OCI-LY1 (cell line): ENCODE results near the gene C19orf47.

Experiments used
- H2AFZ ChIP-seq: fragments of 200-600 bp; sonication (generic), shearing (Covaris generic); 2 replicates; pipeline ENCODE4 v1.6.0; 2014; ENCODE audit warnings: antibody characterized with exemption, mild to moderate bottlenecking, low read length
- H3F3A ChIP-seq: fragments of 200-600 bp; sonication (generic), shearing (Covaris generic); 2 replicates; pipeline ENCODE4 v1.6.0; 2014; ENCODE audit warnings: mild to moderate bottlenecking, antibody characterized with exemption, low read length, moderate library complexity; ENCODE audit not compliant: insufficient read depth
- H3K27ac ChIP-seq: fragments of 200-600 bp; sonication (generic); 2 replicates; pipeline ENCODE4 v1.5.1; 2014; ENCODE audit warnings: low read length, mixed run types, mild to moderate bottlenecking, low read depth; ENCODE audit not compliant: poor library complexity, severe bottlenecking
- H3K27me3 ChIP-seq: fragments of 200-600 bp; sonication (generic); 2 replicates; pipeline ENCODE4 v1.6.0; 2014; ENCODE audit warnings: antibody characterized with exemption, mild to moderate bottlenecking, low read length, moderate library complexity; ENCODE audit not compliant: insufficient read depth
- H3K36me3 ChIP-seq: fragments of 200-600 bp; sonication (generic); 2 replicates; pipeline ENCODE4 v1.6.1; 2014; ENCODE audit warnings: mild to moderate bottlenecking, antibody characterized with exemption, low read length, moderate library complexity, mixed read lengths; ENCODE audit not compliant: insufficient read depth
- H3K4me1 ChIP-seq: fragments of 200-600 bp; sonication (generic); 2 replicates; pipeline ENCODE4 v1.5.1; 2014; ENCODE audit warnings: mild to moderate bottlenecking, low read length, moderate library complexity; ENCODE audit not compliant: insufficient read depth, severe bottlenecking
- H3K4me2 ChIP-seq: fragments of 200-600 bp; sonication (generic), shearing (Covaris generic); 2 replicates; pipeline ENCODE4 v1.6.1; 2014; ENCODE audit warnings: low read length
- H3K4me3 ChIP-seq: fragments of 200-600 bp; sonication (generic); 2 replicates; pipeline ENCODE4 v1.5.1; 2014; ENCODE audit warnings: low read length, low read depth, mild to moderate bottlenecking, mixed read lengths; ENCODE audit not compliant: poor library complexity, severe bottlenecking
- H3K79me2 ChIP-seq: fragments of 200-600 bp; shearing (Covaris generic); 2 replicates; pipeline ENCODE4 v1.6.1; 2016; ENCODE audit warnings: mixed run types, low read length, mixed read lengths; ENCODE audit not compliant: insufficient read depth
- H3K9ac ChIP-seq: fragments of 200-600 bp; sonication (generic), shearing (Covaris generic); 2 replicates; pipeline ENCODE4 v1.6.1; 2014; ENCODE audit warnings: mild to moderate bottlenecking, low read length, mixed read lengths
- H3K9me2 ChIP-seq: fragments of 200-600 bp; sonication (generic), shearing (Covaris generic); 2 replicates; pipeline ENCODE4 v1.6.1; 2014; ENCODE audit warnings: low read depth, mild to moderate bottlenecking, low read length, mixed read lengths
- H3K9me3 ChIP-seq: fragments of 200-600 bp; shearing (Covaris generic); 2 replicates; pipeline ENCODE4 v1.6.1; 2014; ENCODE audit warnings: low read length, mixed read lengths
- H4K20me1 ChIP-seq: fragments of 200-600 bp; sonication (generic), shearing (Covaris generic); 2 replicates; pipeline ENCODE4 v1.6.0; 2016; ENCODE audit warnings: mild to moderate bottlenecking, low read length; ENCODE audit not compliant: insufficient read depth
- CTCF ChIP-seq: fragments of 200-600 bp; sonication (generic), shearing (Covaris generic); IDR thresholded peaks from 2 replicates; pipeline ENCODE4 v1.5.1; 2017; ENCODE audit warnings: mild to moderate bottlenecking, antibody characterized with exemption, low read length, moderate library complexity, mixed read lengths
- EZH2 ChIP-seq: fragments of 200-600 bp; sonication (generic), shearing (Covaris generic); IDR thresholded peaks from 2 replicates; pipeline ENCODE4 v1.8.0; 2017; ENCODE audit warnings: borderline replicate concordance, mixed run types, mild to moderate bottlenecking, antibody characterized with exemption, low read length, moderate library complexity, mixed read lengths

The C19orf47 gene

DNA sequence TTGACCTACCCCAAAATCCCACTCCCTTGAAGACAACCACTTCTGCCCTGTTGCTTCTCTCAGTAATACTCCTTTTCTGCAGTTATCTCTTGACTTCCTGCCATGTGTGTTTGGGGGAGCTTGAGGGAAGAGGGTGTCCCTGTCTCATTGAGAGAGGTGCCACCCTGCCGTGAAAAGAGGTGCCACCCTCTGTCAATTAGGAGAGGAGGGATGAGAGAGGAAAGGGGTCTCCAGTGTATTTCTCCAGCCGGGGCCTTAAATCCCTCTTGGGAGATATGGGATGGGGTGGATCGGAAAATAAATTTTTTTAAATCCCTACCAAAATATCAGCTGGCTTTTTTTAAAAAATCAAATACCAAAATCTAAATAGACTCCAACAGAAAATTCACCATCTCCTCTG, 16.8 kb upstream of the C19orf47 start:
- no peak overlapping the region for H3K27ac ChIP-seq
- no peaks in the 10 kb centered on the region for H3K9me3 ChIP-seq
- no peaks in the 10 kb centered on the region; the same call in 1 of the 2 replicates for H3K36me3 ChIP-seq
- H3K4me3 ChIP-seq: peak overlapping the region; percentile 53
- peak overlapping the region; percentile 43; the same call in 1 of the 2 replicates for H3K9ac ChIP-seq
- no peaks in the 10 kb centered on the region for H4K20me1 ChIP-seq
- peak overlapping the region; percentile 68 for H3K4me2 ChIP-seq
- no peaks in the 10 kb centered on the region for H3K9me2 ChIP-seq
- TF ChIP-seq CTCF (no peak), EZH2 (no peak)
- no peaks in the 10 kb centered on the region for H3K79me2 ChIP-seq
- H3K27me3 ChIP-seq: no peaks in the 10 kb centered on the region
- H3F3A ChIP-seq: no peaks in the 10 kb centered on the region
- H2AFZ ChIP-seq: no peak overlapping the region
- peaks cover 6% of the 10 kb centered on the region for H3K4me1 ChIP-seq

DNA sequence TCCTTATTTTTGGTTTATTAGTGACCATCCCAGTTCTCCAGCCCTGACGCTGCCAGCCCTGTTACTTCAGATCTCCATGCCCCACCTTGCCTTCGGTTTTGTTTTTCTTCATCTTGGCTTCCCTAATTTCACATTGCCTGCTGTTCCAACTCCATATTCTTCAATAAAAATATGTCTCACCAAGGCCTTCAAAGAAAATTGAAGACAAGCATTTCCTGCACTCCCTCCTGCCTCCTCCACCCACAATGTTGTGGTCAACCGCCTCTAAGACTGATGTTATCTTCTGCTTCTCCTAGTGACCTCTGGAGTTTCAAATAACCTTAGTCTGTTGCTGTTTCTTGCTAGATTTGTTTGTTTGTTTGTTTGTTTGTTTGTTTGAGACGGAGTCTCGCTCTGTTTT, 14.9 kb upstream of the C19orf47 start:
- no peaks in the 10 kb centered on the region; the same call in 1 of the 2 replicates for H3K36me3 ChIP-seq
- no peaks in the 10 kb centered on the region for H3K9me3 ChIP-seq
- no peak overlapping the region for H3K4me2 ChIP-seq
- no peak overlapping the region for H3K27ac ChIP-seq
- H3K4me1 ChIP-seq: peaks cover 13% of the 10 kb centered on the region
- no peaks in the 10 kb centered on the region for H3K27me3 ChIP-seq
- H3F3A ChIP-seq: no peaks in the 10 kb centered on the region
- TF ChIP-seq CTCF (no peak), EZH2 (no peak)
- H3K4me3 ChIP-seq: no peak overlapping the region
- no peaks in the 10 kb centered on the region for H3K9me2 ChIP-seq
- H3K9ac ChIP-seq: no peak overlapping the region
- H3K79me2 ChIP-seq: no peaks in the 10 kb centered on the region
- H4K20me1 ChIP-seq: no peaks in the 10 kb centered on the region
- H2AFZ ChIP-seq: no peak overlapping the region

DNA sequence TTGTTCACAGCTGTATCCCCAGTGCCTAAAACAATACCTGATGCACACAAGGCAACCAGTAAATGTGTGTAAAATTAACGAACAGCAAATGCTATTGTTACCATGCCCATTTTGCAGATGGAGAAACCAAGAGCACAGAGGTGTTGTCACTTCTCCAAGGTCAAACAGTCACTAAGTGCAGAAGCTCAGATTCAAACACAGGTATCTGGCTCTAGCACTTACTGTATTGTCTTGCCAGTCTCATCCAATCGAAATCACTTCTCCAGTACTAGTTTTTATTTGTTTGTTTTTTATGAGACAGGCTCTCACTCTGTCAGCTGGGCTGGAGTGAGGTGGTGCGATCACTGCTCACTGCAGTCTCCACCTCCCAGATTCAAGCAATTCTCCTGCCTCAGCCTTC, 14.0 kb upstream of the C19orf47 start:
- Histone ChIP-seq H3K9me2 (no peaks in the 10 kb centered on the region), H3K9me3 (no peaks in the 10 kb centered on the region), H3K4me1 (peaks cover 13% of the 10 kb centered on the region), H4K20me1 (no peaks in the 10 kb centered on the region), H3K27me3 (no peaks in the 10 kb centered on the region), H3K79me2 (no peaks in the 10 kb centered on the region), H3K4me2 (no peak overlapping the region), H3K36me3 (no peaks in the 10 kb centered on the region; the same call in 1 of the 2 replicates), H3F3A (no peaks in the 10 kb centered on the region), H3K27ac (no peak overlapping the region), H3K4me3 (no peak overlapping the region), H3K9ac (no peak overlapping the region), H2AFZ (no peak overlapping the region)
- TF ChIP-seq EZH2 (no peak), CTCF (no peak)
